AG09319 (cell line): ENCODE measurements around the gene TMEM178B.

Experiments
- DNase-seq: peaks from one replicate; pipeline ENCODE4 v3.0.0-alpha.2; 2010; ENCODE audit warnings: low read depth; ENCODE audit errors: extremely low read depth
- CTCF ChIP-seq: IDR thresholded peaks from 2 replicates; pipeline ENCODE4 v1.5.1; 2011; ENCODE audit warnings: low read depth, mild to moderate bottlenecking, inconsistent platforms, low read length, moderate library complexity

The TMEM178B gene

GRCh38 chr7:141363748-141364147 is 289.9 kb downstream of the TMEM178B start:
- no peak for DNase-seq
- TF ChIP-seq CTCF = no peak

- DNase-seq = no peak
- TF ChIP-seq CTCF = no peak
Observed at GRCh38 chr7:141366091-141366621, 292.3 kb downstream of the TMEM178B start.

- DNase-seq = no peak
- TF ChIP-seq CTCF = no peak
Observed at GRCh38 chr7:141369422-141369821, 295.6 kb downstream of the TMEM178B start.

- DNase-seq = no peak
- no peak for TF ChIP-seq CTCF
Observed at GRCh38 chr7:141370178-141370577, 296.3 kb downstream of the TMEM178B start.

- TF ChIP-seq CTCF = no peak
- no peak for DNase-seq
Observed at GRCh38 chr7:141370650-141371049, 296.8 kb downstream of the TMEM178B start.

GRCh38 chr7:141374425-141374824 is 300.6 kb downstream of the TMEM178B start:
- TF ChIP-seq CTCF = no peak
- no peak for DNase-seq

GRCh38 chr7:141375442-141375841 is 301.6 kb downstream of the TMEM178B start:
- DNase-seq = no peak
- no peak for TF ChIP-seq CTCF
